ENCODE results near the gene SKP2.
A peak's percentile ranks its signal among the peaks of the same experiment; 100 is the strongest.

The SKP2 gene

GRCh38 chr5:36153726-36154125, 1.8 kb downstream of the SKP2 start:
- DNase-seq (ENCODE audit: low read depth): no peak
- no peak for TF ChIP-seq CTCF (IDR thresholded peaks at IDR 0.05; ENCODE audit: low read depth, low read length)
- TF ChIP-seq POLR2A (IDR thresholded peaks at IDR 0.05; ENCODE audit: extremely low read depth, insufficient read length): no peak
- TF ChIP-seq MYC (IDR thresholded peaks at IDR 0.05; ENCODE audit: low read depth, low read length): no peak
- TF ChIP-seq MAX (IDR thresholded peaks at IDR 0.05; ENCODE audit: low read depth, low read length): no peak

GRCh38 chr5:36155291-36155690, 3.4 kb downstream of the SKP2 start:
- TF ChIP-seq MAX (IDR thresholded peaks at IDR 0.05; ENCODE audit: low read depth, low read length) (no peak), CTCF (IDR thresholded peaks at IDR 0.05; ENCODE audit: low read depth, low read length) (no peak), POLR2A (IDR thresholded peaks at IDR 0.05; ENCODE audit: extremely low read depth, insufficient read length) (no peak), MYC (IDR thresholded peaks at IDR 0.05; ENCODE audit: low read depth, low read length) (no peak)

More at GRCh38 chr5:36153726-36154125, 1.8 kb downstream of the SKP2 start:
- H3K4me3 ChIP-seq (ENCODE audit: low read depth, low read length): peak overlapping the region; percentile 98

GRCh38 chr5:36156121-36156601, 4.2 kb downstream of the SKP2 start:
- TF ChIP-seq MAX (IDR thresholded peaks at IDR 0.05; ENCODE audit: low read depth, low read length) (no peak), CTCF (IDR thresholded peaks at IDR 0.05; ENCODE audit: low read depth, low read length) (no peak), MYC (IDR thresholded peaks at IDR 0.05; ENCODE audit: low read depth, low read length) (no peak), POLR2A (IDR thresholded peaks at IDR 0.05; ENCODE audit: extremely low read depth, insufficient read length) (no peak)
- no peak for DNase-seq (ENCODE audit: low read depth)
- no peak overlapping the region for H3K4me3 ChIP-seq (ENCODE audit: low read depth, low read length)

More at GRCh38 chr5:36155291-36155690, 3.4 kb downstream of the SKP2 start:
- no peak for DNase-seq (ENCODE audit: low read depth)
- no peak overlapping the region for H3K4me3 ChIP-seq (ENCODE audit: low read depth, low read length)

GRCh38 chr5:36156619-36157018, 4.7 kb downstream of the SKP2 start:
- H3K4me3 ChIP-seq (ENCODE audit: low read depth, low read length): no peak overlapping the region
- DNase-seq (ENCODE audit: low read depth): no peak
- TF ChIP-seq POLR2A (IDR thresholded peaks at IDR 0.05; ENCODE audit: extremely low read depth, insufficient read length): no peak
- no peak for TF ChIP-seq MAX (IDR thresholded peaks at IDR 0.05; ENCODE audit: low read depth, low read length)
- TF ChIP-seq CTCF (IDR thresholded peaks at IDR 0.05; ENCODE audit: low read depth, low read length): no peak
- TF ChIP-seq MYC (IDR thresholded peaks at IDR 0.05; ENCODE audit: low read depth, low read length): no peak

GRCh38 chr5:36158144-36158543, 6.2 kb downstream of the SKP2 start:
- no peak for DNase-seq (ENCODE audit: low read depth)
- TF ChIP-seq MAX (IDR thresholded peaks at IDR 0.05; ENCODE audit: low read depth, low read length) (no peak), MYC (IDR thresholded peaks at IDR 0.05; ENCODE audit: low read depth, low read length) (no peak), CTCF (IDR thresholded peaks at IDR 0.05; ENCODE audit: low read depth, low read length) (no peak), POLR2A (IDR thresholded peaks at IDR 0.05; ENCODE audit: extremely low read depth, insufficient read length) (no peak)
- no peak overlapping the region for H3K4me3 ChIP-seq (ENCODE audit: low read depth, low read length)
